Astrocyte of the spinal cord (primary cell): Measurements from ENCODE around the gene TSPAN31.

ENCODE experiments used
- DNase-seq: peaks from one replicate; pipeline ENCODE4 v3.0.0; 2011; ENCODE audit warnings: low read depth, low spot score
- H3K4me3 ChIP-seq: 2 replicates; pipeline ENCODE4 v1.5.1; 2011; ENCODE audit warnings: low read depth, mild to moderate bottlenecking, low read length, moderate library complexity
- in situ Hi-C: cut with HindIII; loops from 2 replicates; pipeline ENCODE4 v1.10.0; 2017; ENCODE audit warnings: low sequenced_read_pairs
- TF ChIP-seq, protein P1 (sequence below): IDR thresholded peaks from 2 replicates; pipeline ENCODE4 v1.5.1; 2012; ENCODE audit warnings: low read depth, mild to moderate bottlenecking, low read length, inconsistent platforms

TSPAN31 gene

DNA sequence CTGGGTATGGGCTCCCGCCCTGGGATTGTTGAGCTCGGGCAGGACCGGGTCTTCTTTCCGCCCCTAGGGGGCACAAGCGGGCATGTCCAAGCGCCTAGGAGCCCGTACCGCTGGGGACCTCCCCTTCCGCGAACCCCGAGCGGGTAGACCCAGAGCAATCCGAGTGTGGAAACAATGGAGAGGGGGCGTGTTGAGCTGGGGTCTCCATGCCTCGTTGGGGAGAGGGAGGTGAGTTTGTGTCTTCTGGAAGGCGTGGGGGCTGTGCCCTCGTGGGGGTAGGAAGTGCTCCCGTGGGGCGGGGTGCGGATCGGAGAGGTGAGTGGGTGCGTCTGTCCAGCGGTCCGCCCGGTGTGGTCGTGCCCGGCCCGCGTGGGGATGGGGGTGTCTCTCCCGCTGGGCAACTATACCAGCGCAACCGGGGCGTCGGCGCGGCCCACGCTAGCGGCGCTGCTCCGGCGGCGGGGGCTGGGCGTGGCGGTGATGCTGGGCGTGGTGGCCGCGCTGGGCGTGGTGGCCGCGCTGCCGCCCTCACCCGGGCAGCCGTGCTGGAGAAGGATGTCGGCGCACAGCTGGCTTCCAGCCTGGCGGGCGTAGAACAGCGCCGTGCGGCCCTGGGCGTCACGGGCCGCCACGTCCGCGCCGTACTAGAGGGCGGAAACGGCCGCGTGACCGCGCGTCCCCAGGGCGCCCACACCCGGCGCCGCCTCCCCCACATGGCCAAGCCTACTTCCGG lies 18.5 kb upstream of the TSPAN31 start:
- in situ Hi-C loops: no loop called here
- H3K4me3 ChIP-seq: peak overlapping the region; percentile 78

DNA sequence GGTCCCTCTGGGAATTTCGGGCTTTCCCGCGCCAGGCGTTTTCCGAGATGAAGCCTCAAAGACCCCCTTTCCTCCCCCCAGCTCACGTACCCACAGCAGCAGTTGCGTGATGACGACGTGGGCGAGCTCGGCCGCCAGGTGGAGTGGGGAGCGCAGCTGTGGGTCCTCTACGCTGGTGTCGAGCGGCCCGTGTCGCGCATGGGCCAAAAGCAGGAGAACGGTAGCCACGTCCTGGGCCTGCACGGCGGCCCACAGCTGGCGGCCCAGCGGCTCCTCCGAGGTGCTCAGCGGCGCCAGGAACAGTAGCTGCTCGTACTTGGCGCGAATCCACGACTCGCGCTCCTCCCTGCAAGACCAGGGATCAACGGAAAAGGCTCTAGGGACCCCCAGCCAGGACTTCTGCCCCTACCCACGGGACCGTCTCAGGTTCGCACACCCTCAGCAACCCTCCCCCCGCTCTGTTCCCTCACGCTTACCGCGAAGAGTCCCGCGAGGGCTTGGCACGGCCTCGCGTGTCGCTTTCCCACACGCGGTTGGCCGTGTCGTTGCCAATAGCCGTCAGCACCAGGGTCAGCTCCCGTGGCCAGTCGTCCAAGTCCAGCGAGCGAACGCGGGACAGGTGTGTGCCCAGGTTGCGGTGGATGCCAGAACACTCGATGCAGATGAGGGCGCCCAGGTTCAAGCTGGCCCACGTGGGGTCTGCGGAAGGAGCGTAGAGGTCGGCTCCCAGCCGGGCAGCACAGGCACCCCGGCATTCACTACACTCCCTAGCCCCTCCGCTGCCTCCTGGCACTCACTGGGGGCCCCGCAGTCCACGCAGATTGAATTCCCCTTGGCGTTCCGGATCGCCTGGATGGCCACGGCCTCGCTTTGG lies 17.7 kb upstream of the TSPAN31 start:
- peak; percentile 33 for DNase-seq
- in situ Hi-C loops: no loop called here
- TF ChIP-seq, protein P1, sequence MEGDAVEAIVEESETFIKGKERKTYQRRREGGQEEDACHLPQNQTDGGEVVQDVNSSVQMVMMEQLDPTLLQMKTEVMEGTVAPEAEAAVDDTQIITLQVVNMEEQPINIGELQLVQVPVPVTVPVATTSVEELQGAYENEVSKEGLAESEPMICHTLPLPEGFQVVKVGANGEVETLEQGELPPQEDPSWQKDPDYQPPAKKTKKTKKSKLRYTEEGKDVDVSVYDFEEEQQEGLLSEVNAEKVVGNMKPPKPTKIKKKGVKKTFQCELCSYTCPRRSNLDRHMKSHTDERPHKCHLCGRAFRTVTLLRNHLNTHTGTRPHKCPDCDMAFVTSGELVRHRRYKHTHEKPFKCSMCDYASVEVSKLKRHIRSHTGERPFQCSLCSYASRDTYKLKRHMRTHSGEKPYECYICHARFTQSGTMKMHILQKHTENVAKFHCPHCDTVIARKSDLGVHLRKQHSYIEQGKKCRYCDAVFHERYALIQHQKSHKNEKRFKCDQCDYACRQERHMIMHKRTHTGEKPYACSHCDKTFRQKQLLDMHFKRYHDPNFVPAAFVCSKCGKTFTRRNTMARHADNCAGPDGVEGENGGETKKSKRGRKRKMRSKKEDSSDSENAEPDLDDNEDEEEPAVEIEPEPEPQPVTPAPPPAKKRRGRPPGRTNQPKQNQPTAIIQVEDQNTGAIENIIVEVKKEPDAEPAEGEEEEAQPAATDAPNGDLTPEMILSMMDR: peak; percentile 43
- peak overlapping the region; percentile 78 for H3K4me3 ChIP-seq

More for the DNA sequence above, 18.5 kb upstream of the TSPAN31 start:
- TF ChIP-seq, protein P1: peak; percentile 90
- DNase-seq: peak; percentile 75

DNA sequence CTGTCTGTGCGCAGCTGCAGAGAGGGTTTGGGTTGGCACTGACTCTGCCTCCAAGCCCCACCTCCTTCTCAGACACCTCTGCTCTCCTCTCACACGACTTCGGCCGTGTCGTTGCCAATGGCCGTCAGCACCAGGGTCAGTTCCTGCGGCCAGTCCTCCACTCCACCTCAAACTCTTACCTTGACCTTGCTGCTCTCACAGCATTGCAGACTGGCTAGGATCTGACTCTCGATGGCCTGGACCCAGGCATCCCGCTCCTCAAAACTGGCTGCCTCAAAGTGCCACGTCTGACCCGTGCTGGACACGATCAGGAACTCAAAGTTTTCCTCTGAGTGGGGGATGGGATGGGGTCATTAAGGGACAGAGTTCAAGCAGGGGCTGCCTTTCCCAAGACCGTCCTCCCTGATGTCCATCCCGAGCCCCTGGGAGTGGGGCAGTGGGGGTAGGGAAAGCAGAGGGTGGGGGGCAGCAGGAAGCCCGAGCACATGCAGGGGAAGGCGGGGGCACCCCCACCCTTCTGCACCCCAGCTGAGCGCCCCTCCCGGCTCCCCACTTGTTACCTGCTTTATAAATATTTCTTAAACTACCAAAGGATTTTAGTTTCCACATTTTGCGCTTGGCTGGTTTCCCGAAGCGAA lies 17.0 kb upstream of the TSPAN31 start:
- TF ChIP-seq, protein P1: no peak
- H3K4me3 ChIP-seq: no peak overlapping the region
- in situ Hi-C loops: no loop called here
- no peak for DNase-seq

DNA sequence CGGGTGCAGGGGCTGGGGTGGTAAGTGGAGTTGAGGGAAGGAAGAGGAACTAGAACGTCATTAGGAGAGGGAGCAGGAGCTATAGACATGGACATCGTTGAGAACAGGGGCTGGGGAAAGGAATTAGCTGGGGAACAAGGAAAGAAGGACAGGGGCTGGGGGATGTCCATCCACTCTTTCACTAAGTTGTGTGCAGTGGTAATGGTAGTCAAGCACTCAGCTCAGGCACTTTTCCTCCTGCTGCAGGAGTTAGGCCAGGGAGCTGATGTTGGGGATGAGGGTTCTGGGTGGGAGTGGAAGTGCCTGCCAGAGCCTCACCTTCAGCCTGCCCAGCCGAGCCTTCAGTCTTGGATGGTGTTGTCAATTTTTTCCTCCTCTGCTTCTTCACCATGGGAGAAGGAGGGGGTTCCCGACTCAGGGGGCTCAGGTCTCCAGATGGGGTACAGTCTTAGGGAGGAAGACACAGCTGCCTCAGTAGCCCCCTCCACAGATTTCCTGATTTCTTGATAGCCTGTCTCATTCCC lies 15.5 kb upstream of the TSPAN31 start:
- TF ChIP-seq, protein P1: no peak
- no peak overlapping the region for H3K4me3 ChIP-seq
- in situ Hi-C loops: no loop called here
- no peak for DNase-seq

DNA sequence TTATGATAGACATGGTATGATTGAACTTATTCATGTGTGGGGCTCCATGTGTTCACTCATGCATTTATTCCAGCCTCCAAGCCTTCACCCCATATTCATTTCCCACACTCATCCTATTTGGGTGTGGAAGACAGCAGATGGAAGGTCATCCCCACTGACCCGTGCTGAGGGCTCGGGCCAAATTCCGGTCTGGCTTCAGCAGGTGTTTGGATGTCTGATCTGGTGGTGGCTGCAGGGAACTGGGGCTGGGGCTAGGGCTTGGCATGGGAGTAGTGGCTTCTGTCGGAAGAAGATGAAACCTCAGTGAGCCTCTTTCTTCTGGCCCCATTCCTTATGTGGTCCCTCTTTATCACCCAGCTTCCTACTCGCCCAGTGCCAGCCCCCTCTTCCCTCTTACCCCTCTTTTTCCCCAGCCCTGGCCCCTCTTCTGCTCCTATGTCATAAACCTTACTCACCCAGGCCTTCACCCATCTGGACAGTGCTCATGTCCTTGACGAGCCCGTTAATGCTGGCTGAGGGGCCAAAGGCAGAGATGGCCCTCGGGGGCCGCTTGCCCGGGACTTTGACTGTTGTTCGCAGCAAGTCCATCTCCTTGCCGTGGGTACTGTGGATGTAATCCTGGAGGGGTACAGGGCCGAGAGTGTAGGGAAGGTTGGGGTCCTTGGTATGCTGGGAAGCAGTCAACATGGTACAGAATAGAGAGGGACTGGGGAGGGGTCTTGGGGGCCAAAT lies 14.3 kb upstream of the TSPAN31 start:
- in situ Hi-C loops: no loop called here
- no peak for DNase-seq
- no peak overlapping the region for H3K4me3 ChIP-seq
- TF ChIP-seq, protein P1: no peak
